Tibial nerve (tissue), 4 donors: ENCODE measurements around the gene APH1B.

Experiments
- CTCF ChIP-seq, 5 experiments: fragments of 200-600 bp in 3 of 5; fragments of 450-650 bp in 2 of 5; sonication (generic) in 3 of 5; IDR thresholded peaks; one replicate each; pipeline ENCODE4 v1.5.1; 2016 to 2019; ENCODE audit warnings: antibody characterized with exemption in 5 of 5, mild to moderate bottlenecking in 3 of 5, moderate library complexity in 2 of 5
- EP300 ChIP-seq, 2 donors: sonication (generic); formaldehyde crosslinking; IDR thresholded peaks; one replicate each; pipeline ENCODE4 v1.6.1; 2017; ENCODE audit warnings: antibody characterized with exemption in 2 of 2, mild to moderate bottlenecking in 1 of 2
- POLR2A ChIP-seq, 2 donors: fragments of 450-650 bp; IDR thresholded peaks; one replicate each; pipeline ENCODE4 v1.6.1; 2017; ENCODE audit warnings: antibody characterized with exemption in 2 of 2, mild to moderate bottlenecking in 2 of 2, moderate library complexity in 2 of 2

DNA sequence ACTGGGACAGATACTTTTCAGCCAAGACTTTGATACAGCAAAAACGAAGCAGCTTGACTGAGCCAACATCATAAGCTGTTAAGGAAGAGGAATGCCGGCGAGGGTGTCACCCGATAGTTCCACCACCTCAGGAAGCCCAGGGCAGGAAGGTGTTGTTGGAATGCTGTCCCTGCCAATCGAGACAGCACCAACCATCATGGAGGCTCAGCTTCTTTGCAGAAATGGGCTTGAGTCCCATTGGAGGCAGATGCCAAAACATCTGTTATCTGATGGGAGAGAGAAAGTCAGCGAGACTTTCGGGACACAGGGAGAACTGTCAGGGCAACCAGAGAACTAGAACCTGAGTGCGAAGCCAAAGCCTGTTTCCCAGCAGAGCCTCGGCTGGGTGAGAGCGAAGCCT is 53.5 kb downstream of the APH1B start:
- TF ChIP-seq CTCF (IDR thresholded peaks at IDR 0.05) (no peak), POLR2A (IDR thresholded peaks at IDR 0.05) (no peak), EP300 (IDR thresholded peaks at IDR 0.05) (no peak)
